ENCODE results near the gene SNX14.

SNX14 gene

GRCh38 chr6:85506441-85507093, 87.1 kb downstream of the SNX14 start:
- no peak for DNase-seq (ENCODE audit: low read depth, low spot score)

GRCh38 chr6:85498596-85499258, 94.9 kb downstream of the SNX14 start:
- DNase-seq (ENCODE audit: low read depth, low spot score) = peak; percentile 6

GRCh38 chr6:85496856-85497255, 96.8 kb downstream of the SNX14 start:
- no peak for DNase-seq (ENCODE audit: low read depth, low spot score)

GRCh38 chr6:85496009-85496579, 97.6 kb downstream of the SNX14 start:
- no peak for DNase-seq (ENCODE audit: low read depth, low spot score)

- no peak for DNase-seq (ENCODE audit: low read depth, low spot score)
Measured at GRCh38 chr6:85494547-85495536, 98.8 kb downstream of the SNX14 start.

- no peak for DNase-seq (ENCODE audit: low read depth, low spot score)
Measured at GRCh38 chr6:85493389-85493788, 100.3 kb downstream of the SNX14 start.

GRCh38 chr6:85490516-85491248, 103.0 kb downstream of the SNX14 start:
- no peak for DNase-seq (ENCODE audit: low read depth, low spot score)

GRCh38 chr6:85484948-85485347, 108.7 kb downstream of the SNX14 start:
- no peak for DNase-seq (ENCODE audit: low read depth, low spot score)

- DNase-seq (ENCODE audit: low read depth, low spot score) = no peak
Measured at GRCh38 chr6:85483846-85484245, 109.8 kb downstream of the SNX14 start.

- no peak for DNase-seq (ENCODE audit: low read depth, low spot score)
Measured at GRCh38 chr6:85482905-85483700, 110.6 kb downstream of the SNX14 start.

- DNase-seq (ENCODE audit: low read depth, low spot score) = no peak
Measured at GRCh38 chr6:85482206-85482904, 111.3 kb downstream of the SNX14 start.

GRCh38 chr6:85479208-85479607, 114.5 kb downstream of the SNX14 start:
- DNase-seq (ENCODE audit: low read depth, low spot score) = no peak

GRCh38 chr6:85476532-85476931, 117.1 kb downstream of the SNX14 start:
- no peak for DNase-seq (ENCODE audit: low read depth, low spot score)

- no peak for DNase-seq (ENCODE audit: low read depth, low spot score)
Measured at GRCh38 chr6:85473748-85474147, 119.9 kb downstream of the SNX14 start.

- no peak for DNase-seq (ENCODE audit: low read depth, low spot score)
Measured at GRCh38 chr6:85472744-85473143, 120.9 kb downstream of the SNX14 start.

GRCh38 chr6:85470023-85470410, 123.6 kb downstream of the SNX14 start:
- DNase-seq (ENCODE audit: low read depth, low spot score) = no peak

GRCh38 chr6:85469276-85470022, 124.2 kb downstream of the SNX14 start:
- DNase-seq (ENCODE audit: low read depth, low spot score) = no peak

GRCh38 chr6:85468326-85468725, 125.3 kb downstream of the SNX14 start:
- no peak for DNase-seq (ENCODE audit: low read depth, low spot score)

GRCh38 chr6:85465762-85466161, 127.9 kb downstream of the SNX14 start:
- no peak for DNase-seq (ENCODE audit: low read depth, low spot score)
